22Rv1 (cell line): ENCODE data around the gene ARPC1A.
"Not testable (repeated sequence)": the region's sequence is repeated elsewhere in the genome, so short reads cannot be mapped to it uniquely, and the experiment has no call there.

ENCODE experiments used
- H3K27ac ChIP-seq: fragments of 450-650 bp; 2 replicates; pipeline ENCODE4 v1.5.1; 2017
- ZFX ChIP-seq: fragments of 450-650 bp; IDR thresholded peaks from 2 replicates; pipeline ENCODE4 v1.6.1; 2017; ENCODE audit warnings: antibody characterized with exemption, borderline replicate concordance
- TF ChIP-seq, protein P1 (sequence below): fragments of 450-650 bp; IDR thresholded peaks from 2 replicates; pipeline ENCODE4 v1.5.1; 2017; ENCODE audit warnings: mild to moderate bottlenecking

The ARPC1A gene

DNA sequence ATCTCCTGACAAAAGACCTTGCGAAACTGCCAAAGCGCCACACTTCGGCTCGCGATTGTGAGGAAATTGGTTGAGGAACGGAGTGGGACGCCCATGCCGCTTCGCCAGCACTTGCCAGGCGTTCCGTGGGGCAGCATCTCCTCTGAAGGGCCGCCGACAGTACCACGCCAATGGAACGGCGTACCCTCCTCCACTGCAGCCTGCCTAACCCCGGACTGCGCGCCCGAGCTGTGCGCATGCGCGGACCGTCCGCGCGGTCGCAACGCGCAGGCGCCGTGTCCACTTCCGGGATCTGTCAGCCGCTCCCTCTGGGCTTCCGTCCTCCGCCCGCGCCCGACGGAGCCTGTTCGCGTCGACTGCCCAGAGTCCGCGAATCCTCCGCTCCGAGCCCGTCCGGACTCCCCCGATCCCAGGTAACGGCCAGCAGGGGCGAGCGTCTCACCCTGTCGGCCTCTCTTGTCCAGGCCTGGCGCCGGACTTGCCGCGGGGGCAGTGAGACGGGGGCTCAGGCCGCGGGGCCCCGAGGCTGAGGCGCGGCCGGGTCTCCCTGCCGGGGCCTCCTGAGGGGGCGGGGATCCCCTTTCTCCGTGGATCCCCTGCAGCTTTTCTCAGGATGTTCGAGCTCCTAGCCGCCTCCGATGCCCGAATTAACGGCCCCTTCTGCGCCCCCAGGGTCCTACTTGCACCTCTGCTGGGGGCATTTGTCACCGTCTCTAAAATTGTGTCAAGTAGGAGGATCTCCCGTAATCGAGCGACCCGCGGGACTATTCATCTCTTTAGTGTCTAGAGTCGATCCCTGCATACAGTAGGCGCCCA is at the start of gene ARPC1A:
TSS of gene ARPC1A (plus strand) at position 307 of the 816 bp plus-strand sequence. CDS start 7,456 bp downstream, outside the sequence.
- TF ChIP-seq, protein P1, sequence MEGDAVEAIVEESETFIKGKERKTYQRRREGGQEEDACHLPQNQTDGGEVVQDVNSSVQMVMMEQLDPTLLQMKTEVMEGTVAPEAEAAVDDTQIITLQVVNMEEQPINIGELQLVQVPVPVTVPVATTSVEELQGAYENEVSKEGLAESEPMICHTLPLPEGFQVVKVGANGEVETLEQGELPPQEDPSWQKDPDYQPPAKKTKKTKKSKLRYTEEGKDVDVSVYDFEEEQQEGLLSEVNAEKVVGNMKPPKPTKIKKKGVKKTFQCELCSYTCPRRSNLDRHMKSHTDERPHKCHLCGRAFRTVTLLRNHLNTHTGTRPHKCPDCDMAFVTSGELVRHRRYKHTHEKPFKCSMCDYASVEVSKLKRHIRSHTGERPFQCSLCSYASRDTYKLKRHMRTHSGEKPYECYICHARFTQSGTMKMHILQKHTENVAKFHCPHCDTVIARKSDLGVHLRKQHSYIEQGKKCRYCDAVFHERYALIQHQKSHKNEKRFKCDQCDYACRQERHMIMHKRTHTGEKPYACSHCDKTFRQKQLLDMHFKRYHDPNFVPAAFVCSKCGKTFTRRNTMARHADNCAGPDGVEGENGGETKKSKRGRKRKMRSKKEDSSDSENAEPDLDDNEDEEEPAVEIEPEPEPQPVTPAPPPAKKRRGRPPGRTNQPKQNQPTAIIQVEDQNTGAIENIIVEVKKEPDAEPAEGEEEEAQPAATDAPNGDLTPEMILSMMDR: peak; percentile 29
- no peak for TF ChIP-seq ZFX
- H3K27ac ChIP-seq: peak within 1 kb of the TSS; percentile 76

DNA sequence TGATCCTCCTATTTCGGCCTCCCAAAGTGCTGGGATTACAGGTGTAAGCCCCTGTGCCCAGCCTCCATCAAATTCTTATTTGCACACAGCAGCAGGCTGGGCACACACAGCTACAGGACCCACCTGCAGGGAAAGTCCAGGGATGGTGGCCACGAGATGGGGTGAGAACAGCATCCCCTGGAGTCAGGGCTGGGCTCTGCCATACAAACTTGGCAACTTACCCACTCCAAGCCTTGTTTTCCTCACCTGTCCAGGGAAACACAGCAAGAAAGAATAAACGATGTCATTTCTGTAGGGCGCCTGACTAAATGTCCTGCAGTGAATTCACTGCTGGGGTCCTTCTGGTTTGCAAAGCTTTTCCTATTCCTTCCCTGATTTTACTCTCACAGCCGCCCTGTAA is 47.5 kb upstream of the ARPC1A start:
- no peak for TF ChIP-seq ZFX
- TF ChIP-seq, protein P1: peak; percentile 14; the same call in 1 of the 2 replicates
- no peak overlapping the region for H3K27ac ChIP-seq

DNA sequence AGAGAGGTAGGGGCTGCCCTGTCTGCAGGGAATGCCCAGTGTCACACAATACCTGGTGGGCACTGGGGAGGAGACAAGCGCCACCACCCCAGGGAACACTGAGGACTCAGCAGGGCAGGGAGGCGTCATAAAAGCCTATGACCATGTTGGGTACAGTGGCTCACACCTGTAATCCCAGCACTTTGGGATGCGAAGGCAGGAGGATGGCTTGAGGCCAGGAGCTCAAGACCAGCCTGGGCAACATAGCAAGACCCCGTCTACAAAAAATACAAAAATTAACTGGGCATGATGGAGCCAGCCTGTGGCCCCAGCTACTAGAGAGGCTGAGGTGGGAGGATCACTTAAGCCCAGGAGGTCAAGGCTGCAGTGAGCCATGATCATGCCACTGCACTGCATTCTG is 41.5 kb upstream of the ARPC1A start:
- H3K27ac ChIP-seq: not testable (repeated sequence)

DNA sequence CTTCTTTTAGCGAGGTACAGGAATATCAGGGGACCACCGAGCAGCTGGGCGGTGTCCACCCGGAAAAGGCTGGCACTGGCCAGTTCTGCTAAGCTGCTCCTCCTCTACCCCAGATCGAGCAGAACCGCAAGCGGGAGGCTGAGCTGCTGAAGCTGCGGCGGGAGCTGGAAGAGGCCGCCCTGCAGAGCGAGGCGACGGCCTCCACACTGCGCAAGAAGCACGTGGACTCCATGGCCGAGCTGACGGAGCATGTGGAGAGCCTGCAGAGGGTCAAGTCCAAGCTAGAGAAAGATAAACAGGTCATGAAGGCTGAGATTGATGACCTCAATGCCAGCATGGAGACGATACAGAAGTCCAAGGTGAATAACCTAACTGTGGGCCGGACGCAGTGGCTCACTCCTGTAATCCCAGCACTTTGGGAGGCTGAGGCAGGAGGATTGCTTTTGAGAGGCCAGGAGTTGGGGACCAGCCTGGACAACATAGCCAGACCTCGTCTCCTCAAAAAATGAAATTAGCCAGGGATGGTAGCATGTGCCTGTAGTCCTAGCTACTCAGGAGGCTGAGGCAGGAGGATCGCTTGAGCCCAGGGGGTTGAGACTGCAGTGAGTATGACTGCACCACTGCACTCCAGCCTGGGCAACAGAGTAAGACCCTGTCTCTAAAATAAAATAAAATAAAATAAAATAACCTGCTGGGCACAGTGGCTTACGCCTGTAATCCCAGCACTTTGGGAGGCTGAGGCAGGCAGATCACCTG is 37.7 kb upstream of the ARPC1A start:
- no peak overlapping the region for H3K27ac ChIP-seq
- no peak for TF ChIP-seq ZFX
- TF ChIP-seq, protein P1: no peak

DNA sequence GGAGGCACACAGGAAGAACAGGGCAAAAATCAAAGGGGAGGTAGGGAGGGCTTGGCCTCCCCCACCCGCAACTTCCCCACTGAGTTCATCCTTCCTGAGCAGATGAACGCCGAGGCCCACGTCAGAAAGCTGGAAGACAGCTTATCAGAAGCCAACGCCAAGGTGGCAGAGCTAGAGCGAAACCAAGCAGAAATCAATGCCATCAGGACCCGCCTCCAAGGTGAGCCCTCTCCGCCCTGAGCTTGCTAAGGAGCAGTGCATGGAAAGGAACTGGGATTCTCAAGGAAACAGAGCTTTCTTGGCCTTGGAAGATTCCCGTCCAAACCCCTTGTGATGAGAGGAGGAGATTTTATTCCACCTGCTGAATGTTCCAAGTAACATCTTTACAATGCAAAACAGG is 36.5 kb upstream of the ARPC1A start:
- no peak overlapping the region for H3K27ac ChIP-seq
- TF ChIP-seq, protein P1: no peak
- TF ChIP-seq ZFX: no peak

DNA sequence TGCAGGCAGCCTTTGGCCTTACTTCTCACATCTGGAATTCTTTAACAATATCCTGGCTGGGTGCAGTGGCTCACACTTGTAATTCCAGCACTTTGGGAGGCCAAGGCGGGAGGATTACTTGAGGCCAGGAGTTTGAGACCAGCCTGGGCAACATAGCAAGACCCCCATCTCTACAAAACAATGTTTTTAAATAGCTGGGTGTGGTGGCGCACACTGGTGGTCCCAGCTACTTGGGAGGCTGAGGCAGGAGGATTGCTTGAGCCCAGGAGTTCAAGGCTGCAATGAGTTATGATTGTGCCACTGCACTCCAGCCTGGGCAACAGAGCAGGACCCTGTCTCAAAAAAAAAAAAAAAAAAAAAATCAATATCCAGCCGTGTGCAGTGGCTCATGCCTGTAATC is 35.5 kb upstream of the ARPC1A start:
- not testable (repeated sequence) for H3K27ac ChIP-seq

DNA sequence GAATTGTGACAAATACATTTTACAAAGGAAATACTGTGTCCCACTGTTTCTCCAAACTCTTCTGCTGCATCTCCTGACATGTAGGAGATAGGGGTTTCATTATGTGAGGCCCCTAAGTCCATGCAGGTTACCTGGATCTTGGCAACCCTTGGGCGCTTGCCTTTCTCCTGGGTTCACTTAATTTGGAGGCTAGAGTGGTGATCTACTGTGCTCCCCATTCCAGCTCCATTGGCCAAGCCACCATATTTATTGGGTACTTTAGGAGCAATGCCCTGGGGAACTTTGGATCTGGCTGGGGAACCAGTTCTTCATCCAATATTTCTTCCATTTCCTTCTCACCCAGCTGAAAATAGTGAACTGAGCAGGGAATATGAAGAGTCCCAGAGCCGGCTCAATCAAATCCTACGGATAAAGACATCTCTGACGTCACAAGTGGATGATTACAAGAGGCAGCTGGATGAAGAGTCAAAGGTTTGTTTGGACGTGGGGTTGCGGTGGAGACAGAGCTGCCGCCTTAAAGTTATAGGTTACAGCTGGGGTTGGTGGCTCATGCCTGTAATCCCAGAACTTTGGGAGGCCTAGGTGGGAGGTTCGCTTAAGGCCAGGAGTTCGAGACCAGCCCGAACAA is 34.6 kb upstream of the ARPC1A start:
- TF ChIP-seq, protein P1: no peak
- no peak for TF ChIP-seq ZFX

DNA sequence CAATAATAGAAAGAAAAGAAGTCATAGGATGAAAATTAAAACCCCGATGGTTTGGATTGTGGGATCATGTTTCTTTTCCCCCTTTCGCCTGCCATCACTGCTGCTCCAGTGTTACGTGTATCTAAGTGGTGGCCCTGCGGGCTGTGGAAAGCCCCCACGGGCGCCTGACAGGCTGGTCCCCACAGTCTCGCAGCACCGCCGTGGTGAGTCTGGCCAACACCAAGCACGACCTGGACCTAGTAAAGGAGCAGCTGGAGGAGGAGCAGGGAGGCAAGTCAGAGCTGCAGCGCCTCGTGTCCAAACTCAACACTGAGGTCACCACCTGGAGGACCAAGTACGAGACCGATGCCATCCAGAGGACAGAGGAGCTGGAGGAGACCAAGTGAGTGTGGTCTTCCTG is 33.6 kb upstream of the ARPC1A start:
- no peak for TF ChIP-seq ZFX
- TF ChIP-seq, protein P1: no peak
- H3K27ac ChIP-seq: no peak overlapping the region

More for the DNA sequence above, 34.6 kb upstream of the ARPC1A start:
- no peak overlapping the region for H3K27ac ChIP-seq
